NCI-H1417 (cell line): ENCODE results near the gene RAB30.
"Not testable (repeated sequence)": the region's sequence is repeated elsewhere in the genome, so short reads cannot be mapped to it uniquely, and the experiment has no call there.

ENCODE experiments used
- DNase-seq, 3 experiments: peaks; one replicate each; lab custom pipeline; 2025; lab: John Stamatoyannopoulos, UW

The RAB30 gene

GRCh38 chr11:83009999-83010398, 61.7 kb downstream of the RAB30 start:
- DNase-seq: no peak

GRCh38 chr11:83009136-83009535, 62.6 kb downstream of the RAB30 start:
- not testable (repeated sequence) for DNase-seq

GRCh38 chr11:83008581-83008923, 63.1 kb downstream of the RAB30 start:
- no peak for DNase-seq

- peak in 2 of 3 experiments; percentile 61 to 85 for DNase-seq
These were observed 63.7 kb downstream of the RAB30 start for GRCh38 chr11:83007909-83008580.

- peak in 2 of 3 experiments; percentile 61 to 85 for DNase-seq
These were observed 64.2 kb downstream of the RAB30 start for GRCh38 chr11:83007477-83007876.

GRCh38 chr11:83006877-83007330, 64.8 kb downstream of the RAB30 start:
- peak in 2 of 3 experiments; percentile 17 to 71 for DNase-seq

GRCh38 chr11:83004746-83005556, 66.7 kb downstream of the RAB30 start:
- DNase-seq: peak in 2 of 3 experiments; percentile 81 to 93

GRCh38 chr11:83002522-83002921, 69.2 kb downstream of the RAB30 start:
- no peak for DNase-seq

GRCh38 chr11:83002053-83002452, 69.6 kb downstream of the RAB30 start:
- no peak for DNase-seq

GRCh38 chr11:83000381-83000780, 71.3 kb downstream of the RAB30 start:
- no peak for DNase-seq

GRCh38 chr11:82999232-82999631, 72.5 kb downstream of the RAB30 start:
- no peak for DNase-seq

- DNase-seq: peak in 1 of 3 experiments; percentile 67
These were observed 73.0 kb downstream of the RAB30 start for GRCh38 chr11:82998697-82999096.

- peak in 2 of 3 experiments; percentile 90 to 98 for DNase-seq
These were observed 74.6 kb downstream of the RAB30 start for GRCh38 chr11:82996966-82997606.

- peak in 1 of 3 experiments; percentile 33 for DNase-seq
These were observed 75.8 kb downstream of the RAB30 start for GRCh38 chr11:82995754-82996398.

- no peak for DNase-seq
These were observed 76.5 kb downstream of the RAB30 start for GRCh38 chr11:82995235-82995634.

- no peak for DNase-seq
These were observed 77.0 kb downstream of the RAB30 start for GRCh38 chr11:82994604-82995230.

- no peak for DNase-seq
These were observed 79.5 kb downstream of the RAB30 start for GRCh38 chr11:82992223-82992622.

GRCh38 chr11:82989628-82990404, 81.9 kb downstream of the RAB30 start:
- DNase-seq: peak in 2 of 3 experiments; percentile 16 to 58

- peak in 1 of 3 experiments; percentile 24 for DNase-seq
These were observed 82.6 kb downstream of the RAB30 start for GRCh38 chr11:82988936-82989627.

GRCh38 chr11:82987997-82988396, 83.7 kb downstream of the RAB30 start:
- no peak for DNase-seq
